IMR-90 (cell line): Measurements from ENCODE around the gene CCDC69.

Source experiments
- CEBPB ChIP-seq: IDR thresholded peaks from 2 replicates; pipeline ENCODE4 v1.6.1; 2012; ENCODE audit warnings: low read depth, low read length, improper control_type of control experiment
- CTCF ChIP-seq: conservative IDR thresholded peaks from 2 replicates; pipeline ENCODE4 v1.5.1; 2012; ENCODE audit warnings: mild to moderate bottlenecking, low read depth, low read length, improper control_type of control experiment
- MAZ ChIP-seq: IDR thresholded peaks from 2 replicates; pipeline ENCODE4 v1.6.1; 2012; ENCODE audit warnings: low read depth, mild to moderate bottlenecking, low read length, improper control_type of control experiment, moderate library complexity, borderline replicate concordance
- POLR2A ChIP-seq: IDR thresholded peaks from 2 replicates; pipeline ENCODE4 v1.6.1; 2012; ENCODE audit warnings: mild to moderate bottlenecking, low read depth, low read length
- RAD21 ChIP-seq: IDR thresholded peaks from 2 replicates; pipeline ENCODE4 v1.6.1; 2012; ENCODE audit warnings: low read length, improper control_type of control experiment
- RFX5 ChIP-seq: IDR thresholded peaks from 2 replicates; pipeline ENCODE4 v1.8.0; 2012; ENCODE audit warnings: low read depth, mild to moderate bottlenecking, low read length, moderate library complexity

GRCh38 chr5:151264113-151264512 lies 40.2 kb upstream of the CCDC69 start:
- TF ChIP-seq CEBPB, result no peak
- TF ChIP-seq CTCF, result no peak
- TF ChIP-seq RAD21, result no peak
- TF ChIP-seq POLR2A, result no peak
- TF ChIP-seq RFX5, result no peak
- TF ChIP-seq MAZ, result no peak
